ENCODE data around the gene AFF1. TPM values are rescaled to one million over a fixed set of nuclear protein-coding genes. Genes with fewer than 3 reads are reported as not detected.

AFF1 gene
- polyA plus RNA-seq, 6 donors from 2014 or later, result 33.1 to 72.0 (median 55.4) TPM

- no peak for ATAC-seq (ENCODE audit: low read depth in 2 of 2)
- Mint-ChIP-seq H3K27ac (peak overlapping the region in 1 of 6 donors; percentile 77), H3K4me3 (no peak overlapping the region), H3K9me3 (no peaks in the 10 kb centered on the region), H3K36me3 (peaks cover 0 to 11% of the 10 kb centered on the region in 2 donors), H3K27me3 (no peaks in the 10 kb centered on the region), H3K4me1 (peaks cover 28 to 45% (median 32%) of the 10 kb centered on the region in 3 donors)
- DNase-seq, result no peak
Measured at GRCh38 chr4:86950831-86951525, 16.2 kb downstream of the AFF1 start.

DNA sequence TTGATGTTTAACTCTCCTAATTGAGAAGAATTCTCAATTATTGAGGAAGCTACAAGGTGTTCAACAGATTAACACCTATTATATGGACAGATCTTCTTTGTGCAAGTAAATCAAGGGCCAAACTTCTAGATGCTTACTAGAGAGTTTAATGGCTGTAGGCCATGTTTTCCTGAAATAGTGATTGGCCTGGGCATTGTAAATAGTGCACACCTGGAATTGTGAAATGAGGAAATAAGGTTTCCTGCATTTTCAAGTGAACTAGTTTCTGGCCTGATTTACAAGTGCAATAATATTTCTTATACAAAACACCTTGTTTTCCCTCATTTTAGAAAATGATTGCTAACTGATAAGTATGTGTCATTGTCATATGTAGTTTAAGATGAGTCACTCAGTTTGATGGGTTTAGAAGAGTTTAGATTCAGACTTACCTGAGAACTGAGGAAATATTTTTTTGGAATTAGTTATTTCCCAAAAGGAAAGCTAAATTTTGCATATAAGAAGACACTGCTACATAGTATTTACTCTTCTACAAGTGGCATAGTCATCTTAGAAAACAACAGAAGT is 21.2 kb downstream of the AFF1 start:
- Mint-ChIP-seq H3K27ac (peak overlapping the region in 1 of 6 donors; percentile 33), H3K9me3 (no peaks in the 10 kb centered on the region), H3K27me3 (no peaks in the 10 kb centered on the region), H3K36me3 (peaks cover 0 to 10% of the 10 kb centered on the region in 2 donors), H3K4me1 (peaks cover 33 to 44% (median 39%) of the 10 kb centered on the region in 3 donors), H3K4me3 (no peak overlapping the region)
- ATAC-seq (ENCODE audit: low read depth in 2 of 2) (no peak), DNase-seq (no peak)

DNA sequence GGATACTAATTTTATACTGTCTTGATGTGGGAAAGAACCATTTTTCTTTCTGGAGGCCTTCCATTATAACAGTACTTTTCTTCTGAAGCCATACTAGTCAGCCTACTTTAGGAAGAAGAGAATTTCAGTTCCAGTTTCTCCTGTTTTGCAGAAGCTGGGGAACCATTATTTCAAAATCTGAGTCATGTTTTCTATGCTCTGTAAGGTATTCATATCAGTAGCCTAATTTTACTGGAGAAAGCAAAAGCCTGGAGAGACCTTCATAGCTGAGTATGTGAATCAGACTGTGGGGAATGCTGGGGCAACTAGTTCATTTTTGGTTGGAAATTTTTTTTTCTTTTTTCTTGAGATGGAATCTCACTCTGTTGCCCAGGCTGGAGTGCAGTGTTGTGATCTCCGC is 22.4 kb downstream of the AFF1 start:
- Mint-ChIP-seq H3K27me3 (no peaks in the 10 kb centered on the region), H3K4me3 (no peak overlapping the region), H3K36me3 (peaks cover 0 to 4% of the 10 kb centered on the region in 2 donors), H3K4me1 (peaks cover 39 to 50% (median 45%) of the 10 kb centered on the region in 3 donors), H3K27ac (peak overlapping the region in 1 of 6 donors; percentile 10), H3K9me3 (no peaks in the 10 kb centered on the region)
- ATAC-seq (ENCODE audit: low read depth in 2 of 2) (no peak), DNase-seq (no peak)

DNA sequence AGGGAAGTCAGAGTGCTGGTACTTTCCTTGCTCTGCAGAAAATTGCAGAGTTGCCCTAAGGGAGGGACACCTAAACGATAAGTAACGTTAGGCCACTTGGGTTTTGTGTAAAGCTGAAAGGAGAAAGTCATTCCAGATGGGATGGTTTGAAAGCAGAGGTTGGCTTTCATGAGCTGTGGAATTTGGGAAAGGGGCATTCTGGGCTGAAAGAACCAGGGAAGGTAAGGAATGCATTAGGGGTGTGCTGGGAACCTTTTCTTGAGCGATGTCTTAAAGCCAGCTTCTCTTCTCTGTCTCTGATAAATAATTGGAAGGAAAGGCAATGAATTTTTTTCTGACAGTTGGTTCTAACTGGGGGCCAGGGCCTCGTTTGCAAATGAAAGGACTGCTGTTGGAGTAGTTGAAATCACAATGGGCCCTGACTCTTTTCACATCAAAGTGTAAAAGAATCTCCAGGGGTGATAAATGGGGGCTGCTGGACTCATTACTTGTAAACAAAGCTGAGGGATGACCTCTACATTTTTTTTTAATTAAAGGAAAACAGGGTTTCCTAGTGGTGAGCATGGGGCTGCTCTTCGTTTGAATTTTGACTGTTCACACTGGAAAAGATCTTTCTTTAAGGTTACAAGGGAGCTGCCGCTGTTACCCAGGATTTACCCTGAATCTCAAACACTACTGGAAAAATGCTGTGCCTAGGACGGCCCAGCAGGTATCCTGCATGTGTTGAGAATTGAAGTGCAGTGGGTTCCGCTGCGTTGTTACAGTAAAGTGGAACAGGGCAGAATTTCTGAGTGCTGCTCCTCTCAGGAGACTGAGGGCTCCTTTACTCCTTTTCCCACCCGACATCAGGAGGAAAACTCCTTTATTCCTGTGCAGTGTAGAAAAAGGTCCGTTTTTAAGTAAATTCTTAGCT is 25.0 kb downstream of the AFF1 start:
- H3K36me3 Mint-ChIP-seq, result peaks cover 0 to 4% of the 10 kb centered on the region in 2 donors
- ATAC-seq (ENCODE audit: low read depth in 2 of 2), result no peak
- H3K27me3 Mint-ChIP-seq, result no peaks in the 10 kb centered on the region
- peak overlapping the region in 6 of 8 donors; percentile 19 to 71 (median 43) for H3K4me3 Mint-ChIP-seq
- H3K4me1 Mint-ChIP-seq, result peaks cover 39 to 58% (median 42%) of the 10 kb centered on the region in 3 donors
- DNase-seq, result no peak
- H3K27ac Mint-ChIP-seq, result peak overlapping the region in 5 of 6 donors; percentile 11 to 70 (median 35)
- H3K9me3 Mint-ChIP-seq, result no peaks in the 10 kb centered on the region

- DNase-seq (no peak), ATAC-seq (ENCODE audit: low read depth in 2 of 2) (no peak)
- Mint-ChIP-seq H3K4me1 (peaks cover 37 to 58% (median 39%) of the 10 kb centered on the region in 3 donors), H3K27ac (peak overlapping the region in 3 of 6 donors; percentile 52 to 76 (median 61)), H3K9me3 (no peaks in the 10 kb centered on the region), H3K36me3 (peaks cover 0 to 4% of the 10 kb centered on the region in 2 donors), H3K27me3 (no peaks in the 10 kb centered on the region), H3K4me3 (peak overlapping the region in 6 of 8 donors; percentile 63 to 88 (median 72))
Measured at GRCh38 chr4:86960557-86960961, 25.7 kb downstream of the AFF1 start.

DNA sequence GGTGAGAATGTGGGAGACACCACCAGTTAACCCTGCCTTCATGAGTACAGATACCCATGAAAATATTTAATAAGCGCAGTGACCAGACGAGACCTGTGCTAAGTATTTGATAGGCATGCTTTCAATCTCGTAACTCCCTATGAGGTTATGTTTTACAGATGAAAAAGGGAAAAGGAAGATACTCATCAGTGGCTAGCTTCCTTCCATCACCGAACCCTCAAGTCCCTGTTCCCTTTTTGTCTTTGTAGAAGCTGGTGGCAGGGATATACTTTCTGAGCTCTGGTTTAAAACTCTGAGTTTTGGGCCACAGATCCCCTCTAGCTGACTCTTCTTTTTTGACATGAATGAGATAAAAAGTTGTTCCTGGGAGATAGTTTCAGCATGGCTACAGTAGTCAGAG is 26.3 kb downstream of the AFF1 start:
- no peaks in the 10 kb centered on the region for H3K27me3 Mint-ChIP-seq
- H3K27ac Mint-ChIP-seq, result peak overlapping the region in 5 of 6 donors; percentile 72 to 96 (median 77)
- H3K36me3 Mint-ChIP-seq, result peaks cover 0 to 4% of the 10 kb centered on the region in 2 donors
- H3K4me3 Mint-ChIP-seq, result peak overlapping the region in 7 of 8 donors; percentile 23 to 88 (median 68)
- DNase-seq, result peak; percentile 33
- H3K9me3 Mint-ChIP-seq, result no peaks in the 10 kb centered on the region
- peaks cover 35 to 58% (median 39%) of the 10 kb centered on the region in 3 donors for H3K4me1 Mint-ChIP-seq
- peak; percentile 34 to 49 for ATAC-seq (ENCODE audit: low read depth in 2 of 2)

DNA sequence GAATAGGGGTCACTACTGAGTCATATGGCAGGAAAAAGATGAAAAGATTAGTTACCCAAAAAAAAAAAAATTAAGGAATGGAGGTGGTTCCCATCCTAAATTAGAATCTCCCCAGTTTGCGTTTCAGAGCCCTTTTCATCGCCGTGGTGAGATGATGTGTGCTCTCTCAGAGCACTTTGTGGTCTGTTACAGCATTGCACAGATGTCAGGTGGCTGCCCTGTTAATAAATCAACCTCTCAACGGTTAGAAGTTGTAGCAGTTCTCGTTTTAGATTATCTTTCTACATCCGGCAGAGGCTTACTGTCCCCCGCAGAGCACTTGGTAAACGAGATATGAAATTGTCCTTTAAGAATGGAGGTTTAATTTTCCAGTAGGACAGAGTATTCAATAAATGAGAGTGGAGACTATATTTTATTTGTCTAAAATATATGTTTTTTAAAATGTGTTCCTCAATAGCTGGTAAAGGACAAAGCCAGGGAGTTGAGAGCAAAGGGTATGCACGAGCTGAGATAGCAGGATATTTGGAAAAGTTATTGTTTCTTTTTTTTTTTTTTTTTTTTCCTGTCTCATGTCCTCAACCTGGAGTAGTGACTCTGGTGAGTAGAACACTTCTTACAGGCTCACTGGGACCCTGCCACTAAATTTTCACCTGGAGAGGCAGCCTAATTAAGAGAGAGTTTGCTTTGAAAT is 26.9 kb downstream of the AFF1 start:
- peaks cover 0 to 4% of the 10 kb centered on the region in 2 donors for H3K36me3 Mint-ChIP-seq
- peak overlapping the region in 5 of 6 donors; percentile 72 to 96 (median 77) for H3K27ac Mint-ChIP-seq
- H3K4me3 Mint-ChIP-seq, result peak overlapping the region; percentile 23 to 88 (median 68)
- no peaks in the 10 kb centered on the region for H3K27me3 Mint-ChIP-seq
- DNase-seq, result peak; percentile 60
- H3K4me1 Mint-ChIP-seq, result peaks cover 35 to 56% (median 37%) of the 10 kb centered on the region in 3 donors
- no peaks in the 10 kb centered on the region for H3K9me3 Mint-ChIP-seq
- ATAC-seq (ENCODE audit: low read depth in 2 of 2), result peak; percentile 89 to 94

DNA sequence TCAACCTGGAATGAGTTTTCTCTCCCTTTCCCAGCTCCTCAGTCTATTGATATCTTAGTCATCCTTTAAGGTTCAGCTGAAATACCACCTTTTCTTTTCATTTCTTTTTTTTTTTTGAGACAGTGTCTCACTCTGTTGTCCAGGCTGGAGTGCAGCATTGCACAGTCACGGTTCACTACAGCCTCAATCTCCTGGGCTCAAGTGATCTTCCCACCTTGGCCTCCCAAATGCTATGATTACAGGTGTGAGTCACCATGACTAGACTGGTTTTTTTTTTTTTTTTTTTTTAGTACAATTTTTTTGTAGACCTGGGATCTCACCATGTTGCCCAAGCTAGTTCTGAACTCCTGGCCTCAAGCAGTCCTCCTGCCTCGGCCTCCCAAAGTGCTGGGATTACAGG is 28.9 kb downstream of the AFF1 start:
- ATAC-seq (ENCODE audit: low read depth in 2 of 2) (no peak), DNase-seq (no peak)
- Mint-ChIP-seq H3K27ac (peak overlapping the region in 2 of 6 donors; percentile 21 to 53), H3K4me3 (peak overlapping the region in 1 of 8 donors; percentile 22), H3K9me3 (no peaks in the 10 kb centered on the region), H3K4me1 (peaks cover 27 to 43% (median 33%) of the 10 kb centered on the region in 3 donors), H3K36me3 (no peaks in the 10 kb centered on the region), H3K27me3 (no peaks in the 10 kb centered on the region)

GRCh38 chr4:86965019-86965976 is 30.5 kb downstream of the AFF1 start:
- Mint-ChIP-seq H3K27me3 (no peaks in the 10 kb centered on the region), H3K9me3 (no peaks in the 10 kb centered on the region), H3K4me1 (peaks cover 17 to 27% (median 19%) of the 10 kb centered on the region in 3 donors), H3K36me3 (peaks cover 0 to 1% of the 10 kb centered on the region in 2 donors), H3K4me3 (peak overlapping the region in 2 of 8 donors; percentile 4 to 15), H3K27ac (peak overlapping the region in 2 of 6 donors; percentile 3 to 69)
- DNase-seq (peak; percentile 53), ATAC-seq (ENCODE audit: low read depth in 2 of 2) (peak; percentile 68 to 73)

GRCh38 chr4:86967073-86967472 is 32.3 kb downstream of the AFF1 start:
- Mint-ChIP-seq H3K36me3 (peaks cover 0 to 6% of the 10 kb centered on the region in 2 donors), H3K27me3 (no peaks in the 10 kb centered on the region), H3K4me3 (no peak overlapping the region), H3K4me1 (peaks cover 10 to 20% (median 13%) of the 10 kb centered on the region in 3 donors), H3K9me3 (no peaks in the 10 kb centered on the region), H3K27ac (no peak overlapping the region)
- DNase-seq (peak; percentile 29), ATAC-seq (ENCODE audit: low read depth in 2 of 2) (peak; percentile 65 to 72)

DNA sequence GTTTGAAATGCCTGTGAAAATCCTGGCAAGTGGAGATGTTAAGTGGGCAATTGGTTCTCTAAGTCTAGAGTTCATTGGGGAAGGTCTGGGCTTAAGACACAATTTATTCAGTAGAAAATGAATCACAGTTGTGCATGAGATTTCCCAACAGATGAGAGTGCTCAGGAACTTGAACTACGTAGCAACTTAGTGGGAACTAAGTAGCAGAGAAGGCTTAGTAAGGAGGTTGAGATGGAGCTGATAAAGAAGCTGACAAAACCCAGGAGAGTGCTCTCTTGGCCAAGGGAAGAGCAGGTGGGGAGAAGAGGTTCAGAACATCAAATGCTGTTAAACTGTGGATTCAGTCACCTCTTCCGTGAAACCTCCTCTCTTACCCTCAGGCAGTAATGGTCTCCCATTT is 33.0 kb downstream of the AFF1 start:
- no peaks in the 10 kb centered on the region for H3K27me3 Mint-ChIP-seq
- no peak overlapping the region for H3K27ac Mint-ChIP-seq
- H3K36me3 Mint-ChIP-seq, result peaks cover 0 to 6% of the 10 kb centered on the region in 2 donors
- no peak for DNase-seq
- H3K4me1 Mint-ChIP-seq, result peaks cover 12 to 16% (median 15%) of the 10 kb centered on the region in 3 donors
- H3K9me3 Mint-ChIP-seq, result no peaks in the 10 kb centered on the region
- no peak for ATAC-seq (ENCODE audit: low read depth in 2 of 2)
- H3K4me3 Mint-ChIP-seq, result no peak overlapping the region

DNA sequence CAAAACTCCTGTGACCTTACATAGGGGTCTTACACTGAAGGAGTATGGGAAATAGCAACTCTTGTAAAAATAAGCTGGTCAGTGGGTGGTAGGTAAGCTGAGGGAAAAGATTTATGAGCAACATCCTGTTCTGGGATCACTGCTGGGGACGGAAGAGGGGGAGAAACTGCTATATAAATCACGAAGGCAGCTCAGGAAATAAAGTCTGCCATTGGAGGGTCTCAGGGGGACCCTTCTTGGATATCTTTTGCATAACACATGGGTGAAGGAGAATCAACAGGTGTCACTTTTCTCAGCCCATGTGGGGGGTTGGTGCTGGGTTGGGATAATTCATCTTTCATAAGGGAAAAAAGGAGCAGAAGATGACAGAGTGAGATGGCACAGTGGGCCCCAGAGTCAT is 33.7 kb downstream of the AFF1 start:
- H3K4me1 Mint-ChIP-seq, result peaks cover 14 to 19% (median 14%) of the 10 kb centered on the region in 3 donors
- peaks cover 0 to 6% of the 10 kb centered on the region in 2 donors for H3K36me3 Mint-ChIP-seq
- ATAC-seq (ENCODE audit: low read depth in 2 of 2) (no peak), DNase-seq (no peak)
- H3K27me3 Mint-ChIP-seq, result no peaks in the 10 kb centered on the region
- no peak overlapping the region for H3K4me3 Mint-ChIP-seq
- H3K27ac Mint-ChIP-seq, result no peak overlapping the region
- H3K9me3 Mint-ChIP-seq, result no peaks in the 10 kb centered on the region
